IMR-90 (cell line): ENCODE results near the gene RPL12. TPM values are rescaled to one million over a fixed set of nuclear protein-coding genes. Genes with fewer than 3 reads are reported as not detected.
A peak's percentile ranks its signal among the peaks of the same experiment; 100 is the strongest.

Experiments used
- ATAC-seq: fragments of 200-7000 bp; cut with Tn5 transposase; 2 replicates; pipeline ENCODE4 v1.9.1; 2020; ENCODE audit warnings: low read depth, mild to moderate bottlenecking, moderate library complexity
- BruUV-seq: library from RNA; stranded (reverse); fragments of 400-500 nt; replicated peaks from 2 replicates; lab custom pipeline; 2021; lab: Mats Ljungman, UMichigan
- CTCF ChIA-PET: fragments of 300-600 bp; formaldehyde crosslinking; extraction: SDS; loops from one replicate; lab custom pipeline; 2021; ENCODE audit warnings: antibody characterized with exemption; lab: Yijun Ruan, JAX
- POLR2A ChIA-PET: fragments of 300-600 bp; sonication (Branson Sonifier 250); formaldehyde crosslinking; loops from one replicate; lab custom pipeline; 2022; ENCODE audit warnings: antibody characterized with exemption; ENCODE audit not compliant: unreplicated experiment; lab: Charles Lee
- DNase-seq: peaks from one replicate; pipeline ENCODE4 v3.0.0; 2013
- H2AFZ ChIP-seq: replicated peaks from 2 replicates; pipeline ENCODE3; 2013; ENCODE audit warnings: low read length, mild to moderate bottlenecking; ENCODE audit not compliant: poor library complexity
- H2AK5ac ChIP-seq: 2 replicates; pipeline ENCODE4 v1.6.1; 2013; ENCODE audit warnings: low read depth, low read length, inconsistent platforms
- H2AK9ac ChIP-seq: replicated peaks from 2 replicates; pipeline ENCODE3; 2013; ENCODE audit warnings: mild to moderate bottlenecking, low read depth, low read length, moderate library complexity; ENCODE audit not compliant: poor library complexity
- H2BK120ac ChIP-seq: 2 replicates; pipeline ENCODE4 v1.6.1; 2013; ENCODE audit warnings: low read depth, low read length, inconsistent platforms
- H2BK15ac ChIP-seq: 3 replicates; pipeline ENCODE4 v1.6.1; 2013; ENCODE audit warnings: low read depth, low read length, inconsistent platforms
- H2BK20ac ChIP-seq: 2 replicates; pipeline ENCODE4 v1.6.1; 2013; ENCODE audit warnings: low read depth, mild to moderate bottlenecking, inconsistent platforms, low read length, moderate library complexity
- H2BK5ac ChIP-seq: 2 replicates; pipeline ENCODE4 v1.6.1; 2013; ENCODE audit warnings: mild to moderate bottlenecking, low read depth, low read length, inconsistent platforms; ENCODE audit not compliant: poor library complexity, severe bottlenecking
- H3K14ac ChIP-seq: replicated peaks from 2 replicates; pipeline ENCODE4 v1.6.1; 2013; ENCODE audit warnings: low read depth, low read length, inconsistent platforms
- H3K18ac ChIP-seq: 2 replicates; pipeline ENCODE4 v1.6.1; 2013; ENCODE audit warnings: low read depth, low read length, control low read depth
- H3K23ac ChIP-seq: 2 replicates; pipeline ENCODE4 v1.6.1; 2013; ENCODE audit warnings: low read depth, low read length, inconsistent platforms
- H3K27ac ChIP-seq: 2 replicates; pipeline ENCODE4 v1.5.1; 2013; ENCODE audit warnings: mild to moderate bottlenecking, control low read depth, low read length; ENCODE audit not compliant: insufficient read depth
- H3K27me3 ChIP-seq: 2 replicates; pipeline ENCODE4 v1.6.1; 2013; ENCODE audit warnings: low read length; ENCODE audit not compliant: control insufficient read depth, insufficient read depth
- H3K36me3 ChIP-seq: 2 replicates; pipeline ENCODE4 v1.6.1; 2013; ENCODE audit warnings: low read length, mixed read lengths; ENCODE audit not compliant: control insufficient read depth, insufficient read depth
- H3K4ac ChIP-seq: 2 replicates; pipeline ENCODE4 v1.6.1; 2013; ENCODE audit warnings: low read depth, low read length, inconsistent platforms
- H3K4me1 ChIP-seq: 2 replicates; pipeline ENCODE4 v1.6.1; 2013; ENCODE audit warnings: low read length, mixed read lengths; ENCODE audit not compliant: control insufficient read depth, insufficient read depth
- H3K4me2 ChIP-seq: 2 replicates; pipeline ENCODE4 v1.6.1; 2013; ENCODE audit warnings: low read depth, mild to moderate bottlenecking, control low read depth, low read length, moderate library complexity
- H3K4me3 ChIP-seq: 2 replicates; pipeline ENCODE4 v1.5.1; 2013; ENCODE audit warnings: low read depth, mild to moderate bottlenecking, control low read depth, low read length, moderate library complexity; ENCODE audit not compliant: insufficient read depth
- H3K56ac ChIP-seq: 2 replicates; pipeline ENCODE4 v1.6.1; 2013; ENCODE audit warnings: low read length, inconsistent platforms; ENCODE audit not compliant: insufficient read depth; ENCODE audit errors: extremely low read depth
- H3K79me1 ChIP-seq, 2 experiments: 2 replicates each; pipeline ENCODE4 v1.6.1; 2013; ENCODE audit warnings: low read length in 2 of 2, inconsistent platforms in 1 of 2, low read depth in 1 of 2
- H3K9ac ChIP-seq: 2 replicates; pipeline ENCODE4 v1.6.1; 2013; ENCODE audit warnings: low read depth, low read length, control low read depth
- H3K9me1 ChIP-seq: 2 replicates; pipeline ENCODE4 v1.6.1; 2013; ENCODE audit warnings: low read length, inconsistent platforms; ENCODE audit not compliant: insufficient read depth
- H3K9me3 ChIP-seq: 2 replicates; pipeline ENCODE4 v1.6.1; 2013; ENCODE audit warnings: low read length; ENCODE audit not compliant: control insufficient read depth, insufficient read depth
- H4K20me1 ChIP-seq: 2 replicates; pipeline ENCODE4 v1.6.1; 2013; ENCODE audit warnings: low read length, inconsistent platforms; ENCODE audit not compliant: insufficient read depth
- H4K5ac ChIP-seq: 2 replicates; pipeline ENCODE4 v1.6.1; 2013; ENCODE audit warnings: mild to moderate bottlenecking, low read depth, low read length, control low read depth
- H4K8ac ChIP-seq, 2 experiments: 2 replicates each; pipeline ENCODE4 v1.6.1; 2013; ENCODE audit warnings: low read depth in 2 of 2, low read length in 2 of 2, control low read depth in 1 of 2, inconsistent platforms in 1 of 2
- H4K91ac ChIP-seq: 2 replicates; pipeline ENCODE4 v1.6.1; 2013; ENCODE audit warnings: low read depth, low read length, inconsistent platforms; ENCODE audit not compliant: insufficient read depth
- RAD21 ChIP-seq: IDR thresholded peaks from 2 replicates; pipeline ENCODE4 v1.6.1; 2012; ENCODE audit warnings: low read length, improper control_type of control experiment
- WGBS, 2 experiments: methylation state at CpG; one replicate each; pipeline versions ENCODE4 v1.1.5 to v1.1.7; 2013; ENCODE audit warnings: missing lambda C conversion rate in 2 of 2; ENCODE audit not compliant: insufficient read length in 1 of 2; ENCODE audit errors: extremely low coverage in 2 of 2; 5-methylcytosine and 5-hydroxymethylcytosine counted together
- dilution Hi-C: fragments of 300-500 bp; cut with HindIII; formaldehyde crosslinking; loops from one replicate; pipeline ENCODE4 v1.14.3; 2018; ENCODE audit warnings: low sequenced_read_pairs; ENCODE audit not compliant: unreplicated experiment
- in situ Hi-C: fragments of 300-500 bp; cut with MboI; formaldehyde crosslinking; loops from 3 replicates; pipeline ENCODE4 v1.14.3; 2019; ENCODE audit warnings: low sequenced_read_pairs, inconsistent platforms, mixed read lengths
- intact Hi-C: fragments of 100-400 bp; cut with micrococcal nuclease; formaldehyde crosslinking; loops from 2 replicates; pipeline ENCODE4 v1.10.0; 2022
- polyA plus RNA-seq, 3 experiments: library from polyadenylated mRNA; depleted of rRNA; stranded (reverse); fragments of >200 nt; gene quantifications; 2 replicates each; pipeline ENCODE4 v1.2.3, GENCODE V29; 2012; ENCODE audit warnings: low replicate concordance in 1 of 3
- total RNA-seq: library from RNA; depleted of rRNA; stranded (reverse); fragments of >200 nt; gene quantifications from 2 replicates; pipeline ENCODE4 v1.2.3, GENCODE V29; 2012

The RPL12 gene
- total and polyA plus RNA-seq, 2 of the 4 experiments (the other 2 are of a cell fraction), result 1,864 to 2,379 TPM

DNA sequence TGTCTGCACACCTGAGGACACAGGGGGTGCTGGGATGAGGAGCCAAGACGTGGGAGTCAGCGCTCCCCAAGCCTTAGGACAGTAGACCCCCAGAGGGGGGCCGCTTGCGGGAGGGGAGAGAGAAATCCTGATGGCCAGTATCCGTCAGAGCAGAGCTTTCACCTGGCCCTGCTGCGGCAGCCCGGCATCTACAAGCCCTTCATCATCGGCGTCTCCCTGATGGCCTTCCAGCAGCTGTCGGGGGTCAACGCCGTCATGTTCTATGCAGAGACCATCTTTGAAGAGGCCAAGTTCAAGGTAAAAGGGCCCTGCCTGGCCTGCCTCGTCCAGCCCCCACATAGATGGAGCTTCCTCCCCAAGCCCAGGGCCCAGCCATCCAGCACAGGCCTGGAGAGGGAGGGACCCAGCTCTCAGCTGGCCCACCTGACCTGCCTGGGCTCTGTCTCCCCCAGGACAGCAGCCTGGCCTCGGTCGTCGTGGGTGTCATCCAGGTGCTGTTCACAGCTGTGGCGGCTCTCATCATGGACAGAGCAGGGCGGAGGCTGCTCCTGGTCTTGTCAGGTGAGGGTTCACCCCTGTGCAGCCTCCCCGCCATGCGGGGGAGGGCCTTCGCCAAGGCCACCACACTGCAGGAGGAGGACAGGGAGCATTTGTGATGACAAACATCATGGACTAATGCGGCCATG is 47.6 kb downstream of the RPL12 start:
- H2BK5ac ChIP-seq, result no peak overlapping the region
- no peak overlapping the region for H4K8ac ChIP-seq
- no peaks in the 10 kb centered on the region for H4K20me1 ChIP-seq
- no peak overlapping the region for H4K5ac ChIP-seq
- DNase-seq, result no peak
- H3K4ac ChIP-seq, result no peak overlapping the region
- H2BK20ac ChIP-seq, result no peak overlapping the region
- no peaks in the 10 kb centered on the region for H3K9me3 ChIP-seq
- no peak overlapping the region for H2AK5ac ChIP-seq
- no peaks in the 10 kb centered on the region; the same call in 1 of the 2 replicates for H3K4me1 ChIP-seq
- H3K23ac ChIP-seq, result no peak overlapping the region
- in situ Hi-C loops (no loop called here), dilution Hi-C loops (no loop called here), intact Hi-C loops (no loop called here)
- POLR2A ChIA-PET, result no interaction called here
- no peak overlapping the region for H3K14ac ChIP-seq
- CTCF ChIA-PET, result interaction anchor here (0.6 to 0.9 kb wide), 2 partner anchors 44 to 115 kb away, joined by 3 to 4 read pairs; no protein-coding TSS in a partner anchor
- H3K4me2 ChIP-seq, result no peak overlapping the region
- H3K27ac ChIP-seq, result no peak overlapping the region
- peak overlapping the region; percentile 32 for H2AFZ ChIP-seq
- H3K9me1 ChIP-seq, result peaks cover 6% of the 10 kb centered on the region; the same call in 1 of the 2 replicates
- peaks cover 0 to 4% of the 10 kb centered on the region in 2 experiments; a peak in 2 of 4 replicates for H3K79me1 ChIP-seq
- TF ChIP-seq RAD21, result no peak
- no peak overlapping the region for H3K56ac ChIP-seq
- no peaks in the 10 kb centered on the region for H3K27me3 ChIP-seq
- no peak overlapping the region for H2BK15ac ChIP-seq
- no peak overlapping the region for H3K4me3 ChIP-seq
- no peak overlapping the region for H3K18ac ChIP-seq
- H2BK120ac ChIP-seq, result no peak overlapping the region
- H2AK9ac ChIP-seq, result no peak overlapping the region
- no peak overlapping the region for H3K9ac ChIP-seq
- no TSS peak for BruUV-seq
- no peak for ATAC-seq
- 96% methylated on average over 5 of the region's 22 CpGs; no CpG with 5 or more reads in 1 of the 2 experiments for WGBS, 2 experiments
- peaks cover 8% of the 10 kb centered on the region; the same call in 1 of the 2 replicates for H3K36me3 ChIP-seq
- no peak overlapping the region for H4K91ac ChIP-seq
